ENCODE results near the gene TMEM135. TPM values are rescaled to one million over a fixed set of nuclear protein-coding genes. Genes with fewer than 3 reads are reported as not detected.

The TMEM135 gene
- total RNA-seq, 6 experiments from 2014 or later = 12.2 to 27.9 (median 18.8) TPM

DNA sequence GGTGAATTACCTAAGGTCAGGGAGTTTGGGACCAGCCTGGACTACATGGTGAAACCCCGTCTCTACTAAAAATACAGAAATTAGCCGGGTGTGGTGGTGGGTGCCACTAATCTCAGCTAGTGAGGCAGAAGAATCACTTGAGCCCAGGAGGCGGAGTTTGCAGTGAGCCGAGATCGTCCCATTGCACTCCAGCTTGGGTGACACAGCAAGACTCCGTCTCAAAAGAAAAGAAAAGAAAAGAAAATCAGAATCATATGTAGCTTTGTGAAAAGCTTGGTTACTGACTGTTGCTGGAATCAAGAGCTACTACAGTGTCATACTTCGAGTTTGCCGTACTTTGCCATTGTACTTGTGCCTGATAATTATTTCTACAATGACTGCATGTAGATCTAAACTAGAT is 4.2 kb upstream of the TMEM135 start:
- peaks cover 0 to 10% (median 0%) of the 10 kb centered on the region in 4 donors for H3K4me1 ChIP-seq
- TF ChIP-seq, protein P1, sequence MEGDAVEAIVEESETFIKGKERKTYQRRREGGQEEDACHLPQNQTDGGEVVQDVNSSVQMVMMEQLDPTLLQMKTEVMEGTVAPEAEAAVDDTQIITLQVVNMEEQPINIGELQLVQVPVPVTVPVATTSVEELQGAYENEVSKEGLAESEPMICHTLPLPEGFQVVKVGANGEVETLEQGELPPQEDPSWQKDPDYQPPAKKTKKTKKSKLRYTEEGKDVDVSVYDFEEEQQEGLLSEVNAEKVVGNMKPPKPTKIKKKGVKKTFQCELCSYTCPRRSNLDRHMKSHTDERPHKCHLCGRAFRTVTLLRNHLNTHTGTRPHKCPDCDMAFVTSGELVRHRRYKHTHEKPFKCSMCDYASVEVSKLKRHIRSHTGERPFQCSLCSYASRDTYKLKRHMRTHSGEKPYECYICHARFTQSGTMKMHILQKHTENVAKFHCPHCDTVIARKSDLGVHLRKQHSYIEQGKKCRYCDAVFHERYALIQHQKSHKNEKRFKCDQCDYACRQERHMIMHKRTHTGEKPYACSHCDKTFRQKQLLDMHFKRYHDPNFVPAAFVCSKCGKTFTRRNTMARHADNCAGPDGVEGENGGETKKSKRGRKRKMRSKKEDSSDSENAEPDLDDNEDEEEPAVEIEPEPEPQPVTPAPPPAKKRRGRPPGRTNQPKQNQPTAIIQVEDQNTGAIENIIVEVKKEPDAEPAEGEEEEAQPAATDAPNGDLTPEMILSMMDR (IDR thresholded peaks at IDR 0.05) = no peak
- no peak for TF ChIP-seq POLR2A (IDR thresholded peaks at IDR 0.05)
- H3K27me3 ChIP-seq = no peaks in the 10 kb centered on the region
- no peaks in the 10 kb centered on the region for H3K9me3 ChIP-seq
- no peak overlapping the region for H3K27ac ChIP-seq
- DNase-seq = no peak
- no peak for ATAC-seq
- intact Hi-C loops (cut with DNase I) = no loop called here
- no peak overlapping the region for H3K4me3 ChIP-seq
- H3K36me3 ChIP-seq = no peaks in the 10 kb centered on the region
- WGBS (ENCODE audit: insufficient coverage, low coverage, low lambda C conversion rate, missing lambda C conversion rate) = 83% methylated on average over 8 of the region's 8 CpGs

GRCh38 chr11:87035976-87036583 is 1.7 kb upstream of the TMEM135 start:
- peak overlapping the region in 1 of 3 donors; percentile 89 for H3K27ac ChIP-seq
- intact Hi-C loops (cut with DNase I) = no loop called here
- ATAC-seq = no peak

GRCh38 chr11:87036756-87037449 is 831 bp upstream of the TMEM135 start:
- H3K27ac ChIP-seq = peak overlapping the region; percentile 77 to 91 (median 89)

More at GRCh38 chr11:87035976-87036583, 1.7 kb upstream of the TMEM135 start:
- TF ChIP-seq POLR2A (IDR thresholded peaks at IDR 0.05) = no peak
- TF ChIP-seq, protein P1 (IDR thresholded peaks at IDR 0.05) = no peak
- Histone ChIP-seq H3K36me3 (no peaks in the 10 kb centered on the region), H3K4me3 (no peak overlapping the region), H3K27me3 (no peaks in the 10 kb centered on the region), H3K4me1 (peaks cover 0 to 22% (median 0%) of the 10 kb centered on the region in 4 donors), H3K9me3 (no peaks in the 10 kb centered on the region)
- no peak for DNase-seq
- 70% methylated on average over 11 of the region's 12 CpGs for WGBS (ENCODE audit: insufficient coverage, low coverage, low lambda C conversion rate, missing lambda C conversion rate)

DNA sequence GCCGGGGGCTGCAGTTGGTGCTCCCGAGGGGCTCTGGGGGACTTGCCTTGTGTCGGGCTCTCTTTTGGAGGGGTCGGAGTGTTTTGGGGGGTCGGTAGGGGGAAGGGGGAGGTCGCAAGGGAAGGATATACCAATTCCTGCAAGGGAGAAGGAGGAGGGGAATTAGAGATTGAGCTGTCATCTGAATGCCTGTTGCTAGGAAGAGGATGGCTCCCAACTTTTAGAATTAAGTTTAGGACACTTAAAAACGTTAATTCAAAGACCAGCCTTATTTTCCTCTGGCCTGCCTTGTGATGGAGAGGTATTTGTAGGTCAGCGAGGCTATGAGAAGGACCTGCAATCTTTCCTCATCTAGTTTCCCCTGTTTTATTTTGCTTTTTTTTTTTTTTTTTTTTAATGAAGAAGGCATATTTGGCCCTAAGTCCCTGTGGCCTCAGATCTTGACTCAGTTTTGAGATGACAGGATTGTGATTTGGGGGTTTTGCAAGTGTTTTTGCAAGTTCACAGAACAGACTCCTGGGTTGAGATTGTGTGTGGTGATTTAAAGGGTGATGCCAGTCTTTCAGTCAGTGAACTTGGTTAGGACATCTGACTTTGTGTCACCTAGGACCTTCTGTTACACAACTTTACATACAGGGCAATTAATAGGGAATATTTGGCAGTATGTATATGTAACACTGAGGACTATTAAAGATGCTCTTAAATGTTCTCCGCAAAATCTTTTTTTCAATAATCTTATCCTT is 672 bp downstream of the TMEM135 start:
- peaks cover 0 to 22% (median 0%) of the 10 kb centered on the region in 4 donors for H3K4me1 ChIP-seq
- ATAC-seq = peak in 3 of 4 donors; percentile 2 to 24 (median 4)
- H3K36me3 ChIP-seq = peaks cover 0 to 5% (median 0%) of the 10 kb centered on the region in 4 donors
- no peak for DNase-seq
- H3K9me3 ChIP-seq = no peaks in the 10 kb centered on the region
- intact Hi-C loops (cut with DNase I) = no loop called here
- TF ChIP-seq, protein P1 (IDR thresholded peaks at IDR 0.05) = no peak
- no peak for TF ChIP-seq POLR2A (IDR thresholded peaks at IDR 0.05)
- no peaks in the 10 kb centered on the region for H3K27me3 ChIP-seq
- peak overlapping the region; percentile 53 to 75 (median 69) for H3K4me3 ChIP-seq
- H3K27ac ChIP-seq = peak overlapping the region; percentile 77 to 91 (median 89)
- WGBS (ENCODE audit: insufficient coverage, low coverage, low lambda C conversion rate, missing lambda C conversion rate) = 7% methylated on average over 7 of the region's 9 CpGs

More at GRCh38 chr11:87036756-87037449, 831 bp upstream of the TMEM135 start:
- Histone ChIP-seq H3K4me1 (peaks cover 0 to 22% (median 0%) of the 10 kb centered on the region in 4 donors), H3K36me3 (no peaks in the 10 kb centered on the region), H3K4me3 (peak overlapping the region; percentile 53 to 75 (median 69)), H3K27me3 (no peaks in the 10 kb centered on the region), H3K9me3 (no peaks in the 10 kb centered on the region)
- TF ChIP-seq, protein P1 (IDR thresholded peaks at IDR 0.05) = no peak
- no peak for TF ChIP-seq POLR2A (IDR thresholded peaks at IDR 0.05)
- intact Hi-C loops (cut with DNase I) = no loop called here
- WGBS (ENCODE audit: insufficient coverage, low coverage, low lambda C conversion rate, missing lambda C conversion rate) = 24% methylated on average over 5 of the region's 10 CpGs
- peak; percentile 34 to 48 (median 40) for ATAC-seq
- DNase-seq = peak in 1 of 3 donors; percentile 26

All from right lobe of liver (tissue), 6 donors.